ENCODE measurements around the gene POU6F2.

DNA sequence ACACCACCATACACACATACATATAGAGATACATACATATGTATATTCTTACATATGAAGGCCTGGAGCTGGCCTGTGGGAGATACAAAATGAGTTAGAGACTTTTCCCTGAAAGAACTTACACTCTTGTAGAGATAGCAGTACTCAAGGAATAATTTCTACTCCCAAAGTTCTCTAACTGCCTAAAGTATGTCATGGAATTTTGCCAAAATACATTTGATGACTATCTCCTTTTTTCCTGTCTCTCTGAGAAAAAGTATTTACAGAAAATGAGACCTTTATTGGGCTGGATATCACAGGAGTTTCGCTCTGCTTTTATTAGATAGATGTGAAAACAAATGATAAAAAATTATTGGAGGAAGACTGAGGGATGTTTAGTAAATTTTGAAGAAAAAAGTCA lies 220.1 kb downstream of the POU6F2 start:
- TF ChIP-seq, protein P1, sequence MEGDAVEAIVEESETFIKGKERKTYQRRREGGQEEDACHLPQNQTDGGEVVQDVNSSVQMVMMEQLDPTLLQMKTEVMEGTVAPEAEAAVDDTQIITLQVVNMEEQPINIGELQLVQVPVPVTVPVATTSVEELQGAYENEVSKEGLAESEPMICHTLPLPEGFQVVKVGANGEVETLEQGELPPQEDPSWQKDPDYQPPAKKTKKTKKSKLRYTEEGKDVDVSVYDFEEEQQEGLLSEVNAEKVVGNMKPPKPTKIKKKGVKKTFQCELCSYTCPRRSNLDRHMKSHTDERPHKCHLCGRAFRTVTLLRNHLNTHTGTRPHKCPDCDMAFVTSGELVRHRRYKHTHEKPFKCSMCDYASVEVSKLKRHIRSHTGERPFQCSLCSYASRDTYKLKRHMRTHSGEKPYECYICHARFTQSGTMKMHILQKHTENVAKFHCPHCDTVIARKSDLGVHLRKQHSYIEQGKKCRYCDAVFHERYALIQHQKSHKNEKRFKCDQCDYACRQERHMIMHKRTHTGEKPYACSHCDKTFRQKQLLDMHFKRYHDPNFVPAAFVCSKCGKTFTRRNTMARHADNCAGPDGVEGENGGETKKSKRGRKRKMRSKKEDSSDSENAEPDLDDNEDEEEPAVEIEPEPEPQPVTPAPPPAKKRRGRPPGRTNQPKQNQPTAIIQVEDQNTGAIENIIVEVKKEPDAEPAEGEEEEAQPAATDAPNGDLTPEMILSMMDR (IDR thresholded peaks at IDR 0.05), result no peak
- no peak for TF ChIP-seq KAT7 (CRISPR knock-in tag; IDR thresholded peaks at IDR 0.05; ENCODE audit: borderline replicate concordance)
- TF ChIP-seq SP1 (CRISPR knock-in tag; conservative IDR thresholded peaks at IDR 0.05), result no peak
- TF ChIP-seq, protein P2, sequence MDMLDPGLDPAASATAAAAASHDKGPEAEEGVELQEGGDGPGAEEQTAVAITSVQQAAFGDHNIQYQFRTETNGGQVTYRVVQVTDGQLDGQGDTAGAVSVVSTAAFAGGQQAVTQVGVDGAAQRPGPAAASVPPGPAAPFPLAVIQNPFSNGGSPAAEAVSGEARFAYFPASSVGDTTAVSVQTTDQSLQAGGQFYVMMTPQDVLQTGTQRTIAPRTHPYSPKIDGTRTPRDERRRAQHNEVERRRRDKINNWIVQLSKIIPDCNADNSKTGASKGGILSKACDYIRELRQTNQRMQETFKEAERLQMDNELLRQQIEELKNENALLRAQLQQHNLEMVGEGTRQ (CRISPR knock-in tag; IDR thresholded peaks at IDR 0.05), result no peak
- TF ChIP-seq, protein P3, sequence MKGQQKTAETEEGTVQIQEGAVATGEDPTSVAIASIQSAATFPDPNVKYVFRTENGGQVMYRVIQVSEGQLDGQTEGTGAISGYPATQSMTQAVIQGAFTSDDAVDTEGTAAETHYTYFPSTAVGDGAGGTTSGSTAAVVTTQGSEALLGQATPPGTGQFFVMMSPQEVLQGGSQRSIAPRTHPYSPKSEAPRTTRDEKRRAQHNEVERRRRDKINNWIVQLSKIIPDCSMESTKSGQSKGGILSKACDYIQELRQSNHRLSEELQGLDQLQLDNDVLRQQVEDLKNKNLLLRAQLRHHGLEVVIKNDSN (CRISPR knock-in tag; IDR thresholded peaks at IDR 0.05), result no peak
